ENCODE data around the gene HCST.

The HCST gene

DNA sequence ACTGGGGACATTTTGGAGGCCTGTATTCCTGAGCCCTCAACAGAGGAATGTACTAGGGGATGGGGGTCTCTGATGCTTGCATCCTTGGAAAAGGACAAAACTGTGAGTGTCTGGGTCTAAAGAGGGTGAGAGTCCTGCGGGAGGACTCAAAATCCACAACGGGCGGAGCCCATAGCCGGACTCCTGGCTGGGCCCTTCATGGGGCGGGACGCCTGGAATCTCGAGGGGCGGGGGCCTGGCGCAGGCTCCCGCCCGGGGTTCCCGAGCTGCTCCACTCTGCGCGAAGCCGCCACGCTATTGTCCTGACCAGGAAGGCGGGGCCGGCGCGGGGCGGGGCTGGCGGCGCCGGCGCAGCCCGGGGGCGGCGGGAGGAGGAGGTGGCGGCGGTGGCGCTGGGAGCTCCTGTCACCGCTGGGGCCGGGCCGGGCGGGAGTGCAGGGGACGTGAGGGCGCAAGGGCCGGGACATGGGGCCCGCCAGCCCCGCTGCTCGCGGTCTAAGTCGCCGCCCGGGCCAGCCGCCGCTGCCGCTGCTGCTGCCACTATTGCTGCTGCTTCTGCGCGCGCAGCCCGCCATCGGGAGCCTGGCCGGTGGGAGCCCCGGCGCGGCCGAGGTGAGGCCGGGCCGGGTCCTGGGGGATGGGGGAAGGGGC, 34.0 kb upstream of the HCST start, which contains the start of gene APLP1 (continued):
- TF ChIP-seq, protein P1, sequence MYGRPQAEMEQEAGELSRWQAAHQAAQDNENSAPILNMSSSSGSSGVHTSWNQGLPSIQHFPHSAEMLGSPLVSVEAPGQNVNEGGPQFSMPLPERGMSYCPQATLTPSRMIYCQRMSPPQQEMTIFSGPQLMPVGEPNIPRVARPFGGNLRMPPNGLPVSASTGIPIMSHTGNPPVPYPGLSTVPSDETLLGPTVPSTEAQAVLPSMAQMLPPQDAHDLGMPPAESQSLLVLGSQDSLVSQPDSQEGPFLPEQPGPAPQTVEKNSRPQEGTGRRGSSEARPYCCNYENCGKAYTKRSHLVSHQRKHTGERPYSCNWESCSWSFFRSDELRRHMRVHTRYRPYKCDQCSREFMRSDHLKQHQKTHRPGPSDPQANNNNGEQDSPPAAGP (tag by site-specific recombination; IDR thresholded peaks at IDR 0.05) = no peak
- no peak for TF ChIP-seq ZSCAN23 (tag by site-specific recombination; IDR thresholded peaks at IDR 0.05)
- TF ChIP-seq ZNF223 (tag by site-specific recombination; IDR thresholded peaks at IDR 0.05) = no peak
- TF ChIP-seq IKZF3 (tag by site-specific recombination; IDR thresholded peaks at IDR 0.05) = peak; percentile 48
- TF ChIP-seq ZNF16 (tag by site-specific recombination; IDR thresholded peaks at IDR 0.05; ENCODE audit: low read depth) = peak; percentile 69; the same call in 1 of the 2 replicates
- no peak for TF ChIP-seq ZNF510 (tag by site-specific recombination; IDR thresholded peaks at IDR 0.05; ENCODE audit: insufficient replicate concordance)
- no peak for TF ChIP-seq ZNF274 (IDR thresholded peaks at IDR 0.05; ENCODE audit: low read length)
- no peak for TF ChIP-seq ZNF274 (tag by site-specific recombination; IDR thresholded peaks at IDR 0.05; ENCODE audit: borderline replicate concordance)
- TF ChIP-seq GLIS1 (tag by site-specific recombination; IDR thresholded peaks at IDR 0.05) = 0 out of 2 replicates have a peak, but pooled peaks have one; percentile 13
- no peak for TF ChIP-seq ZNF138 (tag by site-specific recombination; IDR thresholded peaks at IDR 0.05; ENCODE audit: borderline replicate concordance)
- TF ChIP-seq, protein P2, sequence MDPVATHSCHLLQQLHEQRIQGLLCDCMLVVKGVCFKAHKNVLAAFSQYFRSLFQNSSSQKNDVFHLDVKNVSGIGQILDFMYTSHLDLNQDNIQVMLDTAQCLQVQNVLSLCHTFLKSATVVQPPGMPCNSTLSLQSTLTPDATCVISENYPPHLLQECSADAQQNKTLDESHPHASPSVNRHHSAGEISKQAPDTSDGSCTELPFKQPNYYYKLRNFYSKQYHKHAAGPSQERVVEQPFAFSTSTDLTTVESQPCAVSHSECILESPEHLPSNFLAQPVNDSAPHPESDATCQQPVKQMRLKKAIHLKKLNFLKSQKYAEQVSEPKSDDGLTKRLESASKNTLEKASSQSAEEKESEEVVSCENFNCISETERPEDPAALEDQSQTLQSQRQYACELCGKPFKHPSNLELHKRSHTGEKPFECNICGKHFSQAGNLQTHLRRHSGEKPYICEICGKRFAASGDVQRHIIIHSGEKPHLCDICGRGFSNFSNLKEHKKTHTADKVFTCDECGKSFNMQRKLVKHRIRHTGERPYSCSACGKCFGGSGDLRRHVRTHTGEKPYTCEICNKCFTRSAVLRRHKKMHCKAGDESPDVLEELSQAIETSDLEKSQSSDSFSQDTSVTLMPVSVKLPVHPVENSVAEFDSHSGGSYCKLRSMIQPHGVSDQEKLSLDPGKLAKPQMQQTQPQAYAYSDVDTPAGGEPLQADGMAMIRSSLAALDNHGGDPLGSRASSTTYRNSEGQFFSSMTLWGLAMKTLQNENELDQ (tag by site-specific recombination; IDR thresholded peaks at IDR 0.05; ENCODE audit: low read depth) = no peak
- TF ChIP-seq ZEB2 (tag by site-specific recombination; IDR thresholded peaks at IDR 0.05) = no peak
- no peak for TF ChIP-seq ZNF777 (tag by site-specific recombination; IDR thresholded peaks at IDR 0.05; ENCODE audit: borderline replicate concordance)
- 0 out of 2 replicates have a peak, but pooled peaks have one; percentile 58 for TF ChIP-seq ZSCAN30 (tag by site-specific recombination; IDR thresholded peaks at IDR 0.05)
- no peak for TF ChIP-seq ZNF169 (tag by site-specific recombination; IDR thresholded peaks at IDR 0.05)
- no peak for TF ChIP-seq ZFP41 (tag by site-specific recombination; IDR thresholded peaks at IDR 0.05; ENCODE audit: borderline replicate concordance)
- peak; percentile 69; the same call in 1 of the 2 replicates for TF ChIP-seq KLF1 (tag by site-specific recombination; IDR thresholded peaks at IDR 0.05)
- peak; percentile 60 for TF ChIP-seq SP3 (tag by site-specific recombination; IDR thresholded peaks at IDR 0.05)
- no peak for TF ChIP-seq ZNF157 (tag by site-specific recombination; IDR thresholded peaks at IDR 0.05)
- TF ChIP-seq ZNF132 (tag by site-specific recombination; IDR thresholded peaks at IDR 0.05; ENCODE audit: borderline replicate concordance) = no peak
- TF ChIP-seq ZNF548 (tag by site-specific recombination; IDR thresholded peaks at IDR 0.05) = no peak
- TF ChIP-seq ZBTB8A (tag by site-specific recombination; IDR thresholded peaks at IDR 0.05) = peak; percentile 84
- no peak for TF ChIP-seq ZNF112 (tag by site-specific recombination; IDR thresholded peaks at IDR 0.05)
- peak; percentile 50 for TF ChIP-seq ZNF394 (tag by site-specific recombination; IDR thresholded peaks at IDR 0.05; ENCODE audit: borderline replicate concordance)
- TF ChIP-seq ZBTB7A (tag by site-specific recombination; IDR thresholded peaks at IDR 0.05; ENCODE audit: low read depth) = no peak
- no peak for TF ChIP-seq ZNF24 (tag by site-specific recombination; IDR thresholded peaks at IDR 0.05)
- no peak for TF ChIP-seq ZNF501 (tag by site-specific recombination; IDR thresholded peaks at IDR 0.05)
- TF ChIP-seq WT1 (tag by site-specific recombination; IDR thresholded peaks at IDR 0.05) = 0 out of 2 replicates have a peak, but pooled peaks have one; percentile 22
- TF ChIP-seq, protein P3, sequence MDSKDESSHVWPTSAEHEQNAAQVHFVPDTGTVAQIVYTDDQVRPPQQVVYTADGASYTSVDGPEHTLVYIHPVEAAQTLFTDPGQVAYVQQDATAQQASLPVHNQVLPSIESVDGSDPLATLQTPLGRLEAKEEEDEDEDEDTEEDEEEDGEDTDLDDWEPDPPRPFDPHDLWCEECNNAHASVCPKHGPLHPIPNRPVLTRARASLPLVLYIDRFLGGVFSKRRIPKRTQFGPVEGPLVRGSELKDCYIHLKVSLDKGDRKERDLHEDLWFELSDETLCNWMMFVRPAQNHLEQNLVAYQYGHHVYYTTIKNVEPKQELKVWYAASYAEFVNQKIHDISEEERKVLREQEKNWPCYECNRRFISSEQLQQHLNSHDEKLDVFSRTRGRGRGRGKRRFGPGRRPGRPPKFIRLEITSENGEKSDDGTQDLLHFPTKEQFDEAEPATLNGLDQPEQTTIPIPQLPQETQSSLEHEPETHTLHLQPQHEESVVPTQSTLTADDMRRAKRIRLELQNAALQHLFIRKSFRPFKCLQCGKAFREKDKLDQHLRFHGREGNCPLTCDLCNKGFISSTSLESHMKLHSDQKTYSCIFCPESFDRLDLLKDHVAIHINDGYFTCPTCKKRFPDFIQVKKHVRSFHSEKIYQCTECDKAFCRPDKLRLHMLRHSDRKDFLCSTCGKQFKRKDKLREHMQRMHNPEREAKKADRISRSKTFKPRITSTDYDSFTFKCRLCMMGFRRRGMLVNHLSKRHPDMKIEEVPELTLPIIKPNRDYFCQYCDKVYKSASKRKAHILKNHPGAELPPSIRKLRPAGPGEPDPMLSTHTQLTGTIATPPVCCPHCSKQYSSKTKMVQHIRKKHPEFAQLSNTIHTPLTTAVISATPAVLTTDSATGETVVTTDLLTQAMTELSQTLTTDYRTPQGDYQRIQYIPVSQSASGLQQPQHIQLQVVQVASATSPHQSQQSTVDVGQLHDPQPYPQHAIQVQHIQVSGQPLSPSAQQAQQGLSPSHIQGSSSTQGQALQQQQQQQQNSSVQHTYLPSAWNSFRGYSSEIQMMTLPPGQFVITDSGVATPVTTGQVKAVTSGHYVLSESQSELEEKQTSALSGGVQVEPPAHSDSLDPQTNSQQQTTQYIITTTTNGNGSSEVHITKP (tag by site-specific recombination; IDR thresholded peaks at IDR 0.05) = peak; percentile 39; the same call in 1 of the 2 replicates
- peak; percentile 37; the same call in 1 of the 2 replicates for TF ChIP-seq KLF10 (tag by site-specific recombination; IDR thresholded peaks at IDR 0.05)
- TF ChIP-seq ZNF48 (tag by site-specific recombination; IDR thresholded peaks at IDR 0.05) = no peak
- TF ChIP-seq ZNF626 (tag by site-specific recombination; IDR thresholded peaks at IDR 0.05) = no peak
- TF ChIP-seq ZNF239 (tag by site-specific recombination; IDR thresholded peaks at IDR 0.05) = no peak

Data from HEK293 (cell line).